GM18526 (cell line): ENCODE data around the gene NOS1.

Experiments used
- POLR2A ChIP-seq: IDR thresholded peaks from 3 replicates; pipeline ENCODE4 v1.6.1; 2011; ENCODE audit not compliant: insufficient read length; ENCODE audit errors: extremely low read depth

The NOS1 gene

GRCh38 chr12:117261247-117261646 lies 100.2 kb downstream of the NOS1 start:
- TF ChIP-seq POLR2A, result no peak

- no peak for TF ChIP-seq POLR2A
Measured at GRCh38 chr12:117255386-117255785, 106.0 kb downstream of the NOS1 start.

GRCh38 chr12:117243488-117243887 lies 117.9 kb downstream of the NOS1 start:
- no peak for TF ChIP-seq POLR2A

- TF ChIP-seq POLR2A, result no peak
Measured at GRCh38 chr12:117241697-117242096, 119.7 kb downstream of the NOS1 start.

- no peak for TF ChIP-seq POLR2A
Measured at GRCh38 chr12:117240081-117240755, 121.2 kb downstream of the NOS1 start.

- TF ChIP-seq POLR2A, result no peak
Measured at GRCh38 chr12:117236456-117237001, 124.9 kb downstream of the NOS1 start.

GRCh38 chr12:117235261-117235660 lies 126.2 kb downstream of the NOS1 start:
- TF ChIP-seq POLR2A, result no peak

- no peak for TF ChIP-seq POLR2A
Measured at GRCh38 chr12:117234441-117234840, 127.0 kb downstream of the NOS1 start.

- TF ChIP-seq POLR2A, result no peak
Measured at GRCh38 chr12:117231750-117232149, 129.7 kb downstream of the NOS1 start.

- TF ChIP-seq POLR2A, result no peak
Measured at GRCh38 chr12:117228239-117228638, 133.2 kb downstream of the NOS1 start.

GRCh38 chr12:117227000-117227653 lies 134.3 kb downstream of the NOS1 start:
- TF ChIP-seq POLR2A, result no peak

- no peak for TF ChIP-seq POLR2A
Measured at GRCh38 chr12:117226505-117226904, 134.9 kb downstream of the NOS1 start.

GRCh38 chr12:117225179-117225578 lies 136.2 kb downstream of the NOS1 start:
- TF ChIP-seq POLR2A, result no peak

- no peak for TF ChIP-seq POLR2A
Measured at GRCh38 chr12:117218149-117218548, 143.3 kb downstream of the NOS1 start.

GRCh38 chr12:117216686-117217085 lies 144.7 kb downstream of the NOS1 start:
- TF ChIP-seq POLR2A, result no peak

GRCh38 chr12:117214797-117215196 lies 146.6 kb downstream of the NOS1 start:
- no peak for TF ChIP-seq POLR2A

GRCh38 chr12:117213295-117213808 lies 148.1 kb downstream of the NOS1 start:
- TF ChIP-seq POLR2A, result no peak

- TF ChIP-seq POLR2A, result no peak
Measured at GRCh38 chr12:117212563-117213190, 148.7 kb downstream of the NOS1 start.
